GM21381 (cell line): ENCODE measurements around the gene MAGI2.
"Not testable (repeated sequence)": the region's sequence is repeated elsewhere in the genome, so short reads cannot be mapped to it uniquely, and the experiment has no call there.

ENCODE experiments used
- ATAC-seq: cut with Tn5 transposase; IDR thresholded peaks from one replicate; pipeline ENCODE4 v1.9.1; 2021; ENCODE audit warnings: mild to moderate bottlenecking, moderate library complexity; ENCODE audit not compliant: unreplicated experiment

Gene MAGI2

GRCh38 chr7:79452032-79452494 lies 1.4 kb downstream of the MAGI2 start:
- ATAC-seq, result no peak

DNA sequence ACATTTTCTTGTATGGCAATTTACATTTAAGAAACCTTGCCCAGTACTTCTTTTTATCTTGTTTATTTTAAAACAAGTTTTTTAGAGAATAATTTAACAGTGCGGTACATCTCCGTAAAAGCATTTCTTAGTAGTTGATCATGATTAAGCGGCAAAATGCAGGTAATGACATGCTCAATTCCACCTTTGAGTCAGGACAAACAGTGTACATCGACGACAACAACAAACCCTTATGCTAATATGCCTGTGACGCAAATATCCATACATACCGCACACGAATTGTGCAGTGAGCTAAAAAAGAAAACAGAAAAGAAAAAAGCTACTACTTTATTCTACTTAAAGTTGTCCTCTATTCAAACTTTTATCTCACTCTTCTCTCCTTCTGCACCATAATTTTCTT lies 1.9 kb downstream of the MAGI2 start:
- no peak for ATAC-seq

- not testable (repeated sequence) for ATAC-seq
Observed at GRCh38 chr7:79442766-79443165, 10.7 kb downstream of the MAGI2 start.

DNA sequence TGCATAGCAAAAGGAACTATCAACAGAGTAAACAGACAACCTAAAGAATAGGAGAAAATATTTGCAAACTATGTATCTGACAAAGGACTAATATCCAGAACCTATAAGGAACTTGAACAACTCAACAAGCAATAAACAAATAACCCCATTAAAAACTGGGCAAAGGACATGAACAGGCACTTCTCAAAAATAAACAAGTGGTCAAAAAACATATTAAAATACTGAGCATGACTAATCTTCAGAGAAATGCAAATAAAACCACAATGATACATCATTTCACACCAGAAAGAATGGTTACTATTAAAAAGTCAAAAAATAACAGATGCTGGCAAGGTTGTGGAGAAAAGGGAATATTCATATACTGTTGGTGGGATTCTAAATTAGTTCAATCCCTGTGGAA lies 17.1 kb downstream of the MAGI2 start:
- ATAC-seq, result no peak

DNA sequence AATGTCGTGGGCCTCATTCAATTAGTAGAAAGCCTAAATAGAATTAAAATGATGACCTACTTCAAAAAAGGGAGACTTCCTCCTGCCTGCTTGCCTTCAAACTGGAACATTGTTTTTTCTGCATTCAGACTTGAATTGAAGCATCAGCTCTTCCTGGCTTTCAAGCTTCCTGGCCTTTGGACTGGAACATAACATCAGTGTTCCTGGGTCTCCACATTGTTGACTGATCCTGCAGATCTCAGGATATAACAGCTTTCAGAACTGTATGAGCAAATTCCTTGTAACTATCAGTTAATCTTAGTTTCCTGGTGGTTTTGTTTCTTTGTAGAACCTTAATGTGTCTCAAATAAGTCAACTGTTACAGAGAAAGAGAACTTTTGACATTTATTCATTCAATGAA lies 18.6 kb downstream of the MAGI2 start:
- ATAC-seq, result no peak

DNA sequence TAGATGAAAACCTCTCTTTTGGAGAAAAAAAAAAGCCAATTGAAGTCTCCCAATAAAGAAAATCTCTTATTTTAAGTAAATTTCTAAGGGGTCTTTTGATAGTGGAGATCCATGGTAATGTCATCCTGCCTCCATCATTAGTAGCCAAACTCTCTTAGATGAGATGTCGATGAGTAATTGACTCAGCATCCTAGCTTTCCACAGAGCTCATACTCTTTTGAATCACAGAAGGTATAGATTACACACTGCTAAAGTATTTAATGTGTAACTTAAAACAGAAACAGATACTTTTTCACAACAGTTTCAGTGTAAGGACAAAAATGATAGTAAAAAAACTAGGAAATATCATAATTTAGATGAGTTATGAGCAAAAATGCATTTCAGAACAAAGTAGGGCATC lies 19.4 kb downstream of the MAGI2 start:
- no peak for ATAC-seq

DNA sequence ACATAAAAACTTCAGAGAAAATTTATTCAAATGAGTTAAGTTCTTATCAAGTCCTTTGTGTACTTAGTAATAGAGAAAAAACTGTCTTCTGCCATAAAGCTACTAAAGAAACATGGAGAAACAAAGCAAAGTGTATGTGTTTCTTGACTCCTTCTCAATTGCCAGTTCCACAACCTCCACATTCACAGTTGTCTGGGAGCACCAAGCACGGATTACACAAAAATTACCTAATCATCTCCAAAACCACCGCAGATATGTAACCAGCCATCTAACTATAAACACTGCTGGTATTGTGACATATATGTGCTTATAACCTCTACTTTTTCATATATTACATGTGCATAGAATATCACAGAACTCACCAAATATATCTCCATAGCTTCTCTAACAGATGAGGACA lies 23.1 kb downstream of the MAGI2 start:
- ATAC-seq, result no peak

GRCh38 chr7:79425665-79426064 lies 27.8 kb downstream of the MAGI2 start:
- ATAC-seq, result no peak

DNA sequence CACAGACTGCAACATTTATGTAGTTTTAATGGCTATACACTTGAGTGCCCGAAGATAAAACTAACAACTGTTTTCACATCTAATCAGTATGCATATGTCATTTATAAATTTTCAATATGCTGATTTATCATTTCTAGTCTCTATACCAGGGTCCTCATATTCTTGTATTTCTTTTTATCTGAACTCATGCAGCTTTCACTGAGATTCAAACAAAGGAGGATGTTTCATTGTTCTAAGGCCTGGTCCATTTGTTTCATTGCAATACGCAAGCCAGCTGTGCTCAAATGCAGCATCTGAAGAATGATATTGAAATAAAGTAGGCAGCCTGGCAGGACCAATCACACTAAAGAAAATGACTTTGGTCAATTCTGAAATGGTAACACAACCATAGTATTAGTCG lies 31.7 kb downstream of the MAGI2 start:
- no peak for ATAC-seq

- ATAC-seq, result no peak
Observed at GRCh38 chr7:79420464-79420863, 33.0 kb downstream of the MAGI2 start.

DNA sequence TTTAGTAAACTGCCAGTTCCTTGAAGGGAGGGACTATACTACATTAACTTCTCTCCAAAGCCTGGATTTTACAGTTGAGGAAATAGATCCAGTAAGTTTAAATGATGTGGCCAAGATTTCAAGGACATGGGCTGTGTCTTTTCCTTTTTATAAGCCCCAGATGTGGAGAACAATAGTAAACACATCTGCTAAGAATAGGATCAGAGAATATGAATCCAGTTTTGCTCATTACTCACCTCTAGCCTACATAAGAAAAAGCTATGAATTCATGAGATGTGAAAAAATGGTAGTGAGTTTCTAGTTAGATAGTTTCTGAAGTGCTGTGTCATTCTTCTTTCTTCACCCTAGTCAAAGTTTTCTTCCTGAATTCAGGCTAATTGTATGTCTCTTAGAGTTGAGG lies 38.6 kb downstream of the MAGI2 start:
- no peak for ATAC-seq

- ATAC-seq, result no peak
Observed at GRCh38 chr7:79412915-79413314, 40.6 kb downstream of the MAGI2 start.

DNA sequence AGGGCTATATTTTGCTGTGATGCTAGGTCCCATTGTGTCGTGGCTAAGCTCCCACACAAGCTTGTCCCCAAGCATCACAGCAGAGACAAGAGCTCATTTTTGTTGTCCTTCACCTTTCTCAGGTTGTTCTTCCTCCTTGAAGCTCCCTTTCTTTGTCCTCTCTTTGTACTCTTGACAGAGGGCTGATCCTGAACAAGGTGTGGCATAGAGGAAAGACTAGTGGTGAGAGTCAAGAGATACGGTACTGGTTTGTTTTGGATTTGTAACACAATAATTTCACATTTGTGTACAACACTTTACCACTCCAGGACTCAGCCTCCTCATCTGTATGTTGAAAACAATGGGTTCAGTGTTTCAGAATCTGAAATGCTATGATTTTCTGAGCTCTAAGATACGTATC lies 41.0 kb downstream of the MAGI2 start:
- no peak for ATAC-seq

GRCh38 chr7:79410345-79410744 lies 43.1 kb downstream of the MAGI2 start:
- ATAC-seq, result no peak

- ATAC-seq, result no peak
Observed at GRCh38 chr7:79407351-79407750, 46.1 kb downstream of the MAGI2 start.

DNA sequence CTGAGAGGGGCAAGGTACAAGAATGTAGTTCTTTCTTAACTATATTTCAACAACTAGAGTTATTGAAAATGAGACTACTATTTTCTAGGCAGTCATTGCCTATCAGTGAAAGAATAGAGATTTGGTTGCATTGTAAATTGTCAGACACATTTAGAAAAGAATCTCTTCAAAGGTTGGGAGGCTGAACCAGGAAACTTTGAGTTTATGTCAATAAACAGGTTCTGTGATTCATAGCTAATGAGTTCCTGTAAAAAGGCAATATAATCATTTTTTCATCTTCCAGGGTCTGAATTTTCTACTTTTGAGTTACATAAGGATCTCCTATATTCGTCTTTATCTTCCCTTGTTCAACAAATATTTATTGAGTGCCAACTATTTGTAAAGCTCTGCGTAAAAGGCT lies 47.1 kb downstream of the MAGI2 start:
- no peak for ATAC-seq

DNA sequence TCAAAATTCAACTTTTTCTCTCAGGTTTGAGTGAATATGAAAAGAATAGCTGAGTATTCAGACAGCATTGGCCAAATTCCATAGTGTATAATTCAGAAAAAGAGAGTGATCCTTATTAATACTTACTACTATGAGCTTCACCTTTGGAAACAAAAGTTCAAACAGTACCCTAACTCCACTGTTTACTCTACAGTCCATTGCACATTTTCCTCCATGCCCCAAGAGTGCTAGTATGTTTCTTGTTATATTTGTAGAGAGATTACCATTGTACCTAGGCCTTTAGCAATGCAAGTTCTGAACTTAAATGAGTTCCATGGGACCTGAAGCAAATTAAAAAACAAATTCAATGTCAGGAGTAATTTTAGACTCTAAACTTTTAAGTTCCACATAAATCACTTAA lies 48.1 kb downstream of the MAGI2 start:
- ATAC-seq, result no peak

DNA sequence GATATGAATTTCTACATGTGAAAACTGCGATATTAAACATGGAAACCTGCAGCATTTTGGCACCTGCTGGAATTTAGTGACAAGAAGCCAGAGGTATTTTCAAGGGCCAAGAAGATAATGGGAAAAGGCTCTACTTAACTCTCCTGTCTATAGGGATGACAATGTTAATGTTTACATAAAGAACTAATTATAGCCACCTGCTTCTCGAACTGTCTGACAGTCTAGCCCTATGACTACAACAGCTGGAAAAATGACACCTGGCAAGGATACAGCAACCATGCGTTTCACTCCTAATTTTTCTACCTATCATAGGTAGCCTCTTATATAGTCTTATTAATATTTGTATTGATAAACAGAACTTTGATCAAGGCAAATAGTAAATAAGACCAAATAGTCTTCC lies 49.6 kb downstream of the MAGI2 start:
- no peak for ATAC-seq

DNA sequence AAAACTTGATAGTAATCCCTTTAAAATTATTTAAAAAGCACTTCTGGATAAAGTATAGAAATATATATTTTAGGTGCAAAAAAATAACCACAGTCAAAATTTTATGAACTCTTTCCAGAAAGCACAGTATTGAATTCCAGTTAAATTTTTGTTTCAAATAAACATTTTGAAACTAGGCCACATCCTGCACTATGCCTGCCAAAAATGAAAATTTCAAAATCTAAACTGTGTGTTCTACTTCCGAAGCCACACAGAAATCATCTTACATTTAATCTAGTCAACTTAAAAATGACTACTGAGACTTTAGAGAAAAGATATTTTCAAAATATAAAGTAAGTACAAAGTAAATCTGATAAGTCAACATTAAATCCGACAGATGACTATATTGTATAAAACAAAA lies 50.0 kb downstream of the MAGI2 start:
- ATAC-seq, result no peak

DNA sequence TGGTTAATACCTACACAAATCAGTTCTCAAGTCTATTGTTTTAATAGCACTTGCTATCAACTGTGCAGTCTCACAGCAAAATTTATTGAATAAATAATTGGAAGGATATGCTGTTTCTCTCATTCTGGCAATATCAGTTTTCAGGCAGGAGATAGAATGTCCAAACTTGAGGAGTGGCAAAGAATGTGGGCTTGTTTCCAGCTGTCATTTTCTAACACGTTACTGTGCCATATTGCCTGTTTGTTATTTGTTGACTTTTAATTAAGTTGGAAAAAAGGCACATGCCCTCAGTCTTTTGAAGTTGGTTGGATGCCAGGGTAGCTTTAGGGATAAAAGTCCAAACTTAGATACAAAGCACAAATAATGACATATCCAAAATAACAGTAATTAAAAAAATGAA lies 52.2 kb downstream of the MAGI2 start:
- no peak for ATAC-seq

DNA sequence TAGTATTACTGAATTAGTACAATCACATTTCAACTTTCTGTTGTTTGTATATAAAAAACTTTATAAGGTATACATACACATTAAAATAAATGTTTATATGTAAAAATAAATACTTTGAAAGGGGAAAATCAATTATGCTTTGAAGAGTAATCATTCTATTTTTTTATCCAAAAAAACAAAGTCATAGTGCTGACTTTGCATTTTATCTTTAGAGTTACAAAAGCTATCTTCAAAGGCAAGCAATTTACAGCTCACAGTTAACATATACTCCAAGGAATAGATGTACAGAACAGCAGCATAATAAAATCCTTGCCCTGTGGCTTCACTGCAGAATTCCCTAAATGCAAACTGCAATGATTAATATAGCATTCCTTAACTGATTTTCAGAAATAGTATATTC lies 53.2 kb downstream of the MAGI2 start:
- no peak for ATAC-seq

DNA sequence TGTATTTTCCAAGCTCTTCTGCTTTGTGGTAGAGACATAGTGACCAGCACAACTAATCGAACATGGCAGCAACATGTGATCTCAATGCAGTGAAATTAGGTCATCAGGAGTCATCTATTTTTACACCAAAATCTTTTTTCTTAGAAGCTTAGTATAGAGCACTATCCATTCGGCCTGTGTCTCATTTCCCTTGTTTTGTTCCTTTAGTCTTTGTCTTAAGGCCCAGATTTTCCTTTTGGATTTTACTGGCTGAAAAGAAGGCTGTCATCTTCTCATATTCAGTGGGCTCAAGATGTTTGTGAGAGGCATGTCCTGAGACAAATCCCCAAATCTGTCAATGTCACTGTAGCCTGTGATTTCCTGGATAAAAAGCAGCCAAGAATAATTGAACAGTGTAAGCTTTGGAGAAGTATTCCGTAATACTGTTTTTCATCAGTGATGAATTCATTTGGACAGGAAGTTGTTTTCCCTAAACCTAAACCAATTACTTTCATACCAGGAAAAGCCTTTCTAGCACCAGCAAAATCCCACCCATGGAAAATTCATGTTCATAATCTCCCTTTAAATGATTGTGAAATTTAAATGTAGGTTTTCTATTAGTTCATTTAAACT lies 55.2 kb downstream of the MAGI2 start:
- ATAC-seq, result no peak

- no peak for ATAC-seq
Observed at GRCh38 chr7:79386688-79387422, 66.6 kb downstream of the MAGI2 start.
